ENCODE data around the gene RRH.
"Not testable (repeated sequence)": the region's sequence is repeated elsewhere in the genome, so short reads cannot be mapped to it uniquely, and the experiment has no call there.

DNA sequence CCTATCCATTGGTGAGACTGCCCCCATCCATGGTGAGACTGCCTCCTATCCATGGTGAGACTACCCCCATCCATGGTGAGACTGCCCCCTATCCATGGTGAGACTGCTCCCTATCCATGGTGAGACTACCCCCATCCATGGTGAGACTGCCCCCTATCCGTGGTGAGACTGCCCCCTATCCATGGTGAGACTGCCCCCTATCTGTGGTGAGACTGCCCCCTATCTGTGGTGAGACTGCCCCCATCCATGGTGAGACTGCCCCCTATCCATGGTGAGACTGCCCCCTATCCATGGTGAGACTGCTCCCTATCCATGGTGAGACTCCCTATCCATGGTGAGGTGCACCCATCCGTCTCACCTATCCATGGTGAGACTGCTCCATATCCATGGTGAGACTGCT is 47.8 kb downstream of the RRH start:
- TF ChIP-seq, protein P1, sequence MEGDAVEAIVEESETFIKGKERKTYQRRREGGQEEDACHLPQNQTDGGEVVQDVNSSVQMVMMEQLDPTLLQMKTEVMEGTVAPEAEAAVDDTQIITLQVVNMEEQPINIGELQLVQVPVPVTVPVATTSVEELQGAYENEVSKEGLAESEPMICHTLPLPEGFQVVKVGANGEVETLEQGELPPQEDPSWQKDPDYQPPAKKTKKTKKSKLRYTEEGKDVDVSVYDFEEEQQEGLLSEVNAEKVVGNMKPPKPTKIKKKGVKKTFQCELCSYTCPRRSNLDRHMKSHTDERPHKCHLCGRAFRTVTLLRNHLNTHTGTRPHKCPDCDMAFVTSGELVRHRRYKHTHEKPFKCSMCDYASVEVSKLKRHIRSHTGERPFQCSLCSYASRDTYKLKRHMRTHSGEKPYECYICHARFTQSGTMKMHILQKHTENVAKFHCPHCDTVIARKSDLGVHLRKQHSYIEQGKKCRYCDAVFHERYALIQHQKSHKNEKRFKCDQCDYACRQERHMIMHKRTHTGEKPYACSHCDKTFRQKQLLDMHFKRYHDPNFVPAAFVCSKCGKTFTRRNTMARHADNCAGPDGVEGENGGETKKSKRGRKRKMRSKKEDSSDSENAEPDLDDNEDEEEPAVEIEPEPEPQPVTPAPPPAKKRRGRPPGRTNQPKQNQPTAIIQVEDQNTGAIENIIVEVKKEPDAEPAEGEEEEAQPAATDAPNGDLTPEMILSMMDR (optimal IDR thresholded peaks at IDR 0.05 in 1 of 3, IDR thresholded peaks at IDR 0.05 in 1 of 3, conservative IDR thresholded peaks at IDR 0.05 in 1 of 3; ENCODE audit: extremely low read depth in 1 of 3, insufficient read depth in 2 of 3, low read length in 3 of 3): not testable (repeated sequence)
- TF ChIP-seq EZH2 (IDR thresholded peaks at IDR 0.05; ENCODE audit: low read length): not testable (repeated sequence)

Data from keratinocyte (primary cell).